Activated CD4-positive, alpha-beta T cell treated with anti-CD3 and anti-CD28 coated beads for 36 hours (primary cell): ENCODE results near the gene TIMM13. TPM values are rescaled to one million over a fixed set of nuclear protein-coding genes. Genes with fewer than 3 reads are reported as not detected.
A peak's percentile ranks its signal among the peaks of the same experiment; 100 is the strongest.
"Not testable (repeated sequence)": the region's sequence is repeated elsewhere in the genome, so short reads cannot be mapped to it uniquely, and the experiment has no call there.

Experiments
- ATAC-seq: fragments of 200-7000 bp; cut with Tn5 transposase; one replicate; pipeline ENCODE4 v1.10.0; 2021; ENCODE audit warnings: mild to moderate bottlenecking, moderate library complexity
- CTCF ChIA-PET: fragments of 350-600 bp; sonication (Branson Sonifier 250); formaldehyde crosslinking; loops from one replicate; lab custom pipeline; 2021; ENCODE audit warnings: antibody characterized with exemption; lab: Charles Lee
- POLR2A ChIA-PET: fragments of 350-600 bp; sonication (Branson Sonifier 250); formaldehyde crosslinking; loops from one replicate; lab custom pipeline; 2021; ENCODE audit warnings: antibody characterized with exemption, inconsistent platforms; lab: Charles Lee
- DNase-seq: peaks from one replicate; pipeline ENCODE4 v3.0.0-alpha.2; 2020
- H3K27ac Mint-ChIP-seq: one replicate; pipeline ENCODE4 v1.8.0; 2021; ENCODE audit warnings: mixed read lengths
- H3K27me3 Mint-ChIP-seq: one replicate; pipeline ENCODE4 v1.8.0; 2021; ENCODE audit warnings: mixed read lengths
- H3K36me3 Mint-ChIP-seq: one replicate; pipeline ENCODE4 v1.8.0; 2021; ENCODE audit warnings: low read depth, mixed read lengths
- H3K4me1 Mint-ChIP-seq: one replicate; pipeline ENCODE4 v1.8.0; 2021; ENCODE audit warnings: mixed read lengths
- H3K4me3 Mint-ChIP-seq: one replicate; pipeline ENCODE4 v1.8.0; 2021; ENCODE audit warnings: mild to moderate bottlenecking, moderate library complexity, mixed read lengths
- H3K9me3 Mint-ChIP-seq: one replicate; pipeline ENCODE4 v1.8.0; 2021; ENCODE audit warnings: low read depth, mixed read lengths
- intact Hi-C, 2 experiments: fragments of 100-400 bp; cut with DNase I in 1 of 2; cut with micrococcal nuclease in 1 of 2; formaldehyde crosslinking; loops; one replicate each; pipeline versions ENCODE4 v1.14.2 to v1.15.1; 2022 to 2024; cut with DNase I, micrococcal nuclease
- total RNA-seq, 2 experiments: library from RNA; stranded (reverse); gene quantifications; one replicate each; pipeline ENCODE4 v1.2.3, GENCODE V29; 2021

The TIMM13 gene
- total RNA-seq, 2 experiments from 2014 or later: 70.7 to 104 TPM

DNA sequence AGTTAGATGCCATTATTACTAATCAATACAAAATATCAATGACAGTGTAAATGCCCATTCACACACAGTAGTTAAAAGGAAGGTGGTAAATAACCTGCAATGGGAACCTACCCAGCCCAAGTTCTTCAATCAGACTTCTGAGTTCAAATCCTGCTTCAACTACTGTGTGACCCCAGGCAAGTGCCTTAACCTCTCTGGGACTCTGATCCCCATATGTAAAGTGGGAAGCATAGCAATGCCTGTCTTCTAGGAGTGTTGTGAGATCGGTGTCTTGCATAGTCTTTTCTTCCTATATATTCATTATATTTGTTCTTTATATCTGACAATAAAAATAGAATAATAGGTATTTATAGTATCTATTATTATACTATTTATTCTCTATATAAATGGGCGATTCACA is 6.9 kb downstream of the TIMM13 start:
- CTCF ChIA-PET: interaction anchor here (0.6 kb wide), 1 partner anchor 199 kb away, joined by 3 read pairs; no protein-coding TSS in a partner anchor
- ATAC-seq: no peak
- H3K9me3 Mint-ChIP-seq: no peaks in the 10 kb centered on the region
- no peak overlapping the region for H3K4me3 Mint-ChIP-seq
- no peak for DNase-seq
- POLR2A ChIA-PET: no interaction called here
- no peak overlapping the region for H3K27ac Mint-ChIP-seq
- H3K4me1 Mint-ChIP-seq: no peaks in the 10 kb centered on the region
- H3K27me3 Mint-ChIP-seq: no peaks in the 10 kb centered on the region
- peaks cover 6% of the 10 kb centered on the region for H3K36me3 Mint-ChIP-seq
- intact Hi-C loops: no loop called here

DNA sequence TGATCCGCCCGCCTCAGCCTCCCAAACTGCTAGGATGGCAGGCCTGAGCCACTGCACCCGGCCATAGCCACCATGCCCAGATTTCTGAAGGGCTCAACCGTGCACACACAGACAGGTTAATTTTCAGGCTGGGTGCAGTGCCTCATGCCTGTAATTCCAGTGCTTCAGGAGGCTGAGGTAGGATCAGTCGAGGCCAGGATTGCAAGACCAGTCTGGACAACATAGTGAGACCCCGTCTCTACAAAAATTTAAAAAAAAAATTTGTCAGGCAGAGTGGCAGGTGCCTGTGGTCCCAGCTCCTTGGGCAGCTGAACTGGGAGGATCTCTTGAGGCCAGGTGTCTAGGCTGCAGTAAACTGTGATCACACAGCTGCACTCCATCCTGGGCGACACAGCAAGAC is 7.6 kb downstream of the TIMM13 start:
- ChIA-PET CTCF (interaction anchor here (0.7 kb wide), 1 partner anchor 157 kb away, joined by 3 read pairs; no protein-coding TSS in a partner anchor), POLR2A (no interaction called here)
- no peak for DNase-seq
- H3K36me3 Mint-ChIP-seq: peaks cover 6% of the 10 kb centered on the region
- ATAC-seq: no peak
- no peak overlapping the region for H3K4me3 Mint-ChIP-seq
- H3K27ac Mint-ChIP-seq: no peak overlapping the region
- no peaks in the 10 kb centered on the region for H3K9me3 Mint-ChIP-seq
- no peaks in the 10 kb centered on the region for H3K27me3 Mint-ChIP-seq
- no peaks in the 10 kb centered on the region for H3K4me1 Mint-ChIP-seq
- intact Hi-C loops: no loop called here

DNA sequence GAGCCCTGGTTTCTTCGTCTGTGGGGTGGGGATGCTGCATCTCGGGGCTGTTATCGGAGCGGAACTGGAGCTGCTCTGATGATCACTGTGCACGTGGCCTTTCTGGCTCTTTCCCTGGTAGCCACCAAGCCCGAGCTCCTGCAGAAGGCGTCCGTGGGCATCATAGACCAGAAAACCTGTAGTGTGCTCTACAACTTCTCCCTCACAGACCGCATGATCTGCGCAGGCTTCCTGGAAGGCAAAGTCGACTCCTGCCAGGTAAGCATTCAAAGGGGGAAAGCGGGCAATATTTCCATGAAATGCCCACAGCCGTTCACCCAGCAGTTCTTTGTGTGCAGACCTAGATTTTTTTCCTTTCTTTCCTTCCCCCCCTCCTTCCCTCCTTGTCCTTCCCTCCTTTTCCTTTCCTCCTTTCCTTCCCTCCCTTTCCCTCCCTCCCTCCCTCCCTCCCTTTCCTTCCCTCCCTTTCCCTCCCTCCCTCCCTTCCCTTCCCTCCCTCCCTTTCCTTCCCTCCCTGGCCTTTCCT is 9.4 kb downstream of the TIMM13 start:
- no peak for ATAC-seq
- DNase-seq: no peak
- intact Hi-C loops: no loop called here
- Mint-ChIP-seq H3K4me1 (no peaks in the 10 kb centered on the region), H3K36me3 (peaks cover 2% of the 10 kb centered on the region), H3K4me3 (no peak overlapping the region), H3K9me3 (no peaks in the 10 kb centered on the region), H3K27me3 (no peaks in the 10 kb centered on the region), H3K27ac (no peak overlapping the region)
- ChIA-PET CTCF (interaction anchor here (0.6 kb wide), 1 partner anchor 45 kb away, joined by 3 read pairs; no protein-coding TSS in a partner anchor), POLR2A (no interaction called here)

DNA sequence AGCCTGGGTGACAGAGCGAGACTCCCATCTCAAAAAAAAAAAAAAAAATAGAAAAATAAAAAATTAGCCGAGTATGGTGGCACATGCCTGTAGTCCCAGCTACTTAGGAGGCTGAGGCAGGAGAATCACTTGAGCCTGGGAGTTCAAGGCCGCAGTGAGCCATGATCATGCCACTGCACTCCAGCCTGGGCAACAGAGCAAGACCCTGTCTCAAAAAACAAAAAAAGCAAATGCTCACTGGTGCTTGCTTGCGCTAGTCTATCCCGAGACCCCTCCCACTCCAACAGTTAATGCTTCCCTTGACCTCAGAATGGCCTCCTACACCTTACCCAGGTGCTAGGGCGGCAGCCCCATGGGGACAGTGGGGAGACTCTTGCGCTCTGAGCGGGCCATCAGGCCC is 9.9 kb downstream of the TIMM13 start:
- H3K27ac Mint-ChIP-seq, intact Hi-C loops, DNase-seq, H3K27me3 Mint-ChIP-seq, H3K9me3 Mint-ChIP-seq, H3K4me1 Mint-ChIP-seq, POLR2A ChIA-PET, H3K36me3 Mint-ChIP-seq, H3K4me3 Mint-ChIP-seq: not testable (repeated sequence)
- peak; percentile 33 for ATAC-seq
- CTCF ChIA-PET: interaction anchor here (0.6 kb wide), 2 partner anchors 45 to 180 kb away, joined by 3 read pairs; no protein-coding TSS in a partner anchor

DNA sequence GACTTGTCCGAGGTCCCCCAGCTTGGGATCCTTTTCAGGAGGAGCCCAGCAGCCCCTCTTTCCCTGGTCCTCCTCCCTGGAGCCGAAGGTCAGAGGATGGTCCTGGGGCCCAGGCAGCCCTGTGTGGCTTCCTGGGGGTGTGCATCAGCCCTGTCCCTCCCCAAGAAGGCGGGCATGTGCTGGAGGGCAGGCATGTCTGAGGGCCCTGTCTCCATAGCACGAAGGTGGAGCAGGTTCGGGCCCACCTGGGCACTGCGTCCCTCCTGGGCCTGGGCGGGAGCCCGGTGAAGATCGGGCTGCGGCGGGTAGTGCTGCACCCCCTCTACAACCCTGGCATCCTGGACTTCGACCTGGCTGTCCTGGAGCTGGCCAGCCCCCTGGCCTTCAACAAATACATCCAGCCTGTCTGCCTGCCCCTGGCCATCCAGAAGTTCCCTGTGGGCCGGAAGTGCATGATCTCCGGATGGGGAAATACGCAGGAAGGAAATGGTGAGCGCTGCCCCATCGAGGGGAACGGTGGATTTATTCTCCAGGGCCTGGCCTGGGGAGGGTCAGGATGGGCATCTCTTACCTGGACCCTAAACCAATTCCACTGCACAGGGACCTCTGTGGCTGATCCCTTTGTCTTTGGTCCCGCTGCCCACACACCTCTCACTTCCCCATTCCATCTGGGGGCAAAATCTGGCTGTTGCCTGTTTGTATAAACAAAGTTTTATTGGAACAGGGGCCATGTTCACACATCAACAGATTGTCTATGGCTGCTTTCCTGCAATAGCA is 10.9 kb downstream of the TIMM13 start:
- Mint-ChIP-seq H3K4me3 (no peak overlapping the region), H3K36me3 (peaks cover 2% of the 10 kb centered on the region), H3K4me1 (no peaks in the 10 kb centered on the region), H3K27me3 (no peaks in the 10 kb centered on the region), H3K27ac (no peak overlapping the region), H3K9me3 (no peaks in the 10 kb centered on the region)
- ChIA-PET CTCF (interaction anchor here (0.6 kb wide), 1 partner anchor 179 kb away, joined by 3 read pairs; no protein-coding TSS in a partner anchor), POLR2A (interaction anchor here (0.6 kb wide), 1 partner anchor 263 kb away, joined by 3 read pairs; no protein-coding TSS in a partner anchor)
- DNase-seq: no peak
- intact Hi-C loops: no loop called here
- no peak for ATAC-seq

DNA sequence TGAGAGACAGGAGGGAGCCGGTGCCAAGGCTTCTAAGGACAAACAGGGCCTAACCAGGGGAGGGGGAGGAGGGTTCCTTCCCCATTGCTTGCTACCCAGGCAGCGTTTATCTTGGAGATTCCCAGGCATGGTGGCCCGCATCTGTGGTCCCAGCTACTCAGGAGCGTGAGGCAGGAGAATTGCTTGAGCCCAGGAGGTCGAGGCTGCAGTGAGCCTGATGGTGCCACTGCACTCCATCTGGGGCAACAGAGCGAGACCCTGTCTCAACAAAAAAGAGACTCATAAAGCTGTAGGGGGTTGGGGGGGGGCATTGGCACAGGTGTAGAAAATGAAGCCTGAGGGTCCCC is 11.4 kb downstream of the TIMM13 start:
- ATAC-seq (no peak), DNase-seq (no peak)
- Mint-ChIP-seq H3K27ac (no peak overlapping the region), H3K9me3 (no peaks in the 10 kb centered on the region), H3K27me3 (no peaks in the 10 kb centered on the region), H3K36me3 (peaks cover 2% of the 10 kb centered on the region), H3K4me1 (no peaks in the 10 kb centered on the region), H3K4me3 (no peak overlapping the region)
- CTCF ChIA-PET: no interaction called here
- intact Hi-C loops: no loop called here
- POLR2A ChIA-PET: interaction anchor here (0.6 kb wide), 2 partner anchors 262 to 700 kb away, joined by 3 to 5 read pairs; no protein-coding TSS in a partner anchor

DNA sequence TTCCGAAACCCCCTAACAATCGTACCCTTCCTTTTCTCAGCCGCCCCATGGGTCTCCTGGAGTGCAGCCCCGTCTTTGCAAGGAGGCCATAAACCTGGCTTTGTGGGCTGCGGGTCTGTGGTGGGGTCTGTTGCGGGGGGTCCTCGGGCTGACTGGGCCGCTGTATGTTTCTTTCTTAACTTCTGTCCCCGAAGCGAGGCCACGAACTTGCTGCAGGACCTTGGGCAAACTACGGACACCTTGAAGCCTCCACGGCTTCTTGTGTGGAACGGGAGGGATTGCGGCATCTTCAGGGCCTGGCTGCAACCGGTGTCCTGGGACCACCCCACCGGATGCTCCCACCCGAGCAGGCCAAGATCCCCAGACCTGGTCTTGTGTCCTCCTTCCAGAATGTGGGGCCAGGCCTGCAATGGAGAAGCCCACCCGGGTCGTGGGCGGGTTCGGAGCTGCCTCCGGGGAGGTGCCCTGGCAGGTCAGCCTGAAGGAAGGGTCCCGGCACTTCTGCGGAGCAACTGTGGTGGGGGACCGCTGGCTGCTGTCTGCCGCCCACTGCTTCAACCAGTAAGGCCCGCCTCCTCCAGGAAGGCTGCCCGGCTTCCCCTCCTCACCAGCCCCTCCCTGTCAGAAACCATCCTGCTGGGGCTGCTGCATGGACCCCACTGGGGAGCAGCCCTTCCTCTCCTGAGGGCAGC is 12.0 kb downstream of the TIMM13 start:
- Mint-ChIP-seq H3K27ac (no peak overlapping the region), H3K27me3 (no peaks in the 10 kb centered on the region), H3K4me3 (no peak overlapping the region), H3K4me1 (no peaks in the 10 kb centered on the region), H3K9me3 (no peaks in the 10 kb centered on the region), H3K36me3 (peaks cover 2% of the 10 kb centered on the region)
- ChIA-PET POLR2A (interaction anchor here (0.6 kb wide), 2 partner anchors 261 to 700 kb away, joined by 3 to 5 read pairs; no protein-coding TSS in a partner anchor), CTCF (no interaction called here)
- DNase-seq (no peak), ATAC-seq (no peak)
- intact Hi-C loops: no loop called here

DNA sequence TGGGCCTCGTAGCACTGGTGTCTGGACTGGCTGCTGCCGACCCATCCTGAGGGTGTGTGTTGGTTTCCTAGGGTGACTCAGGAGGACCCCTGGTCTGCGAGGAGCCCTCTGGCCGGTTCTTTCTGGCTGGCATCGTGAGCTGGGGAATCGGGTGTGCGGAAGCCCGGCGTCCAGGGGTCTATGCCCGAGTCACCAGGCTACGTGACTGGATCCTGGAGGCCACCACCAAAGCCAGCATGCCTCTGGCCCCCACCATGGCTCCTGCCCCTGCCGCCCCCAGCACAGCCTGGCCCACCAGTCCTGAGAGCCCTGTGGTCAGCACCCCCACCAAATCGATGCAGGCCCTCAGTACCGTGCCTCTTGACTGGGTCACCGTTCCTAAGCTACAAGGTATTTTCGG is 13.8 kb downstream of the TIMM13 start:
- no peaks in the 10 kb centered on the region for H3K4me1 Mint-ChIP-seq
- CTCF ChIA-PET: no interaction called here
- DNase-seq (no peak), ATAC-seq (no peak)
- intact Hi-C loops: no loop called here
- H3K9me3 Mint-ChIP-seq: no peaks in the 10 kb centered on the region
- H3K4me3 Mint-ChIP-seq: no peak overlapping the region
- no peaks in the 10 kb centered on the region for H3K27me3 Mint-ChIP-seq
- H3K27ac Mint-ChIP-seq: no peak overlapping the region
- POLR2A ChIA-PET: no interaction called here
- H3K36me3 Mint-ChIP-seq: peaks cover 2% of the 10 kb centered on the region

DNA sequence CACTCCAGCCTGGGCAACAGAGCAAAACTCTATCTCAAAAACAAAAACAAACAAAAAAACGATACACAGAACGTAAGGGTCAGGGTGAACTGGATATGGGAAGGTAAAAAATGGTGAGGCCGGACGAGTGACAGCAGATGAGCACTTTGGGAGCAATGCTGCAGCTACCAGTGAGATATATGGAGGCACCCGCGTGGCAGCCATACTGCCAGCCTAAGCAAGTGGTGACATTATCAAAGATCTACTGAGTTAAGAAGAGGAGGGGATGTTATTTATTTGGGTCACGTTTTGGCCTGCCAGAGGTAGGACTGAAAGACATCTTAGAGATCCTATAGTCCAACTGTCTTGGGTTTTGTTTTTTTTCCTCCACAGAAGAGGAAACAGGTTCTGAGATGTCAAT is 14.2 kb downstream of the TIMM13 start:
- ATAC-seq: no peak
- intact Hi-C loops: no loop called here

DNA sequence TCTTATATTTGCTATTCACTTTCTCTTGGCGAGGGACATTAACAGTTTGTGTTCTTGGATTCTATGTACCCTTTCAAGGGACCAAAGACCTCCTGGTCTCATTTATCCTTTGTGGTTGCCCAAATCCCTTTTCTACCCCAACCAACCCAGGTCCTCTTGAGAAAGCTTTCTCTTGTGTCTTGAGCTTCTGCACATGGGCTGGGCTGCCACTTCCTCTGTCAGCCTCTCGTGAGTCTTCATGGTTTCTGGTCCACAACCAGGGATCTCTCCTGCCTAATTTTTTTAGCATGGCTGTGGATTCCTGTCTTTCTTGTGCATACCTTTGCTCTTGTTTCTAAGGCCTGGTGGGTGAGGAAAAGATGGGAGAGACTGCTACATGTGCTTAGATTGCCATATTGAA is 14.9 kb downstream of the TIMM13 start:
- no peaks in the 10 kb centered on the region for H3K27me3 Mint-ChIP-seq
- no peaks in the 10 kb centered on the region for H3K36me3 Mint-ChIP-seq
- H3K9me3 Mint-ChIP-seq: no peaks in the 10 kb centered on the region
- ChIA-PET CTCF (no interaction called here), POLR2A (no interaction called here)
- H3K4me3 Mint-ChIP-seq: no peak overlapping the region
- no peak for ATAC-seq
- no peak for DNase-seq
- intact Hi-C loops: no loop called here
- no peak overlapping the region for H3K27ac Mint-ChIP-seq
- no peaks in the 10 kb centered on the region for H3K4me1 Mint-ChIP-seq

More for the DNA sequence above, 14.2 kb downstream of the TIMM13 start:
- ChIA-PET CTCF (no interaction called here), POLR2A (no interaction called here)
- Mint-ChIP-seq H3K36me3 (peaks cover 2% of the 10 kb centered on the region), H3K27ac (no peak overlapping the region), H3K27me3 (no peaks in the 10 kb centered on the region), H3K9me3 (no peaks in the 10 kb centered on the region), H3K4me3 (no peak overlapping the region), H3K4me1 (no peaks in the 10 kb centered on the region)
- no peak for DNase-seq

DNA sequence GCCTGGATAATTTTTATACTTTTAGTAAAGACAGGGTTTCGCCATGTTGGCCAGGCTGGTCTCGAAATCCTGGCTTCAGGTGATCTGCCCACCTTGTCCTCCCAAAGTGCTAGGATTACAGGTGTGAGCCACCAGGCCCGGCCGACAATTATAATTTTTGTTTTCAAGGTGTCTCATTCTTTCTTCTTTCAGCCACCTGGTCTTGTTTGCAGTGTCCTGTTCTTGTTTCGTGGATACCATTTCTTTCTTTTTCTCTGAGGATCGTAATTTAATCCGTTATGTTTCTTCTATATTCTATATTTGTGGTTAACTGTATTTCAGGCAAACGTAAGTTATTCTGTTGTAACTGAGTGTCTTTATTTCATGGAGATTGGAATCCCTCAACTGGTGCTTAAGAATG is 15.7 kb downstream of the TIMM13 start:
- no peaks in the 10 kb centered on the region for H3K9me3 Mint-ChIP-seq
- no peak overlapping the region for H3K4me3 Mint-ChIP-seq
- intact Hi-C loops: no loop called here
- DNase-seq (no peak), ATAC-seq (no peak)
- H3K4me1 Mint-ChIP-seq: no peaks in the 10 kb centered on the region
- H3K27me3 Mint-ChIP-seq: no peaks in the 10 kb centered on the region
- ChIA-PET CTCF (no interaction called here), POLR2A (no interaction called here)
- H3K27ac Mint-ChIP-seq: no peak overlapping the region
- no peaks in the 10 kb centered on the region for H3K36me3 Mint-ChIP-seq
